PC-3 (cell line): ENCODE measurements around the gene ZCCHC24. TPM values are rescaled to one million over a fixed set of nuclear protein-coding genes. Genes with fewer than 3 reads are reported as not detected.

ENCODE experiments used
- ATAC-seq: fragments of 200-7000 bp; cut with Tn5 transposase; 2 replicates; pipeline ENCODE4 v1.9.1; 2020; ENCODE audit warnings: mild to moderate bottlenecking, moderate library complexity
- BruUV-seq: library from RNA; stranded (reverse); fragments of 400-500 nt; replicated peaks from 2 replicates; lab custom pipeline; 2021; lab: Mats Ljungman, UMichigan
- CTCF ChIA-PET: fragments of 300-600 bp; sonication (Branson Sonifier 250); formaldehyde crosslinking; loops from one replicate; lab custom pipeline; 2022; ENCODE audit warnings: antibody characterized with exemption; lab: Charles Lee
- POLR2A ChIA-PET: fragments of 300-600 bp; sonication (Branson Sonifier 250); formaldehyde crosslinking; loops from one replicate; lab custom pipeline; 2022; ENCODE audit warnings: antibody characterized with exemption; ENCODE audit not compliant: unreplicated experiment; lab: Charles Lee
- DNase-seq: peaks from one replicate; pipeline ENCODE4 v3.0.0-alpha.2; 2015
- H2AFZ ChIP-seq: fragments of 300-600 bp; sonication (generic); 2 replicates; pipeline ENCODE4 v1.6.0; 2016; ENCODE audit warnings: antibody characterized with exemption, low read length
- H3F3A ChIP-seq: fragments of 300-600 bp; sonication (generic); one replicate; pipeline ENCODE4 v1.6.0; 2017; ENCODE audit warnings: antibody characterized with exemption, low read length, control low read depth, mild to moderate bottlenecking; ENCODE audit not compliant: unreplicated experiment
- H3K27ac ChIP-seq: fragments of 300-600 bp; sonication (generic); 2 replicates; pipeline ENCODE4 v1.5.1; 2016; ENCODE audit warnings: mild to moderate bottlenecking, low read length
- H3K27me3 ChIP-seq: fragments of 300-600 bp; sonication (generic); 2 replicates; pipeline ENCODE4 v1.6.1; 2016; ENCODE audit warnings: low read length, mixed read lengths
- H3K36me3 ChIP-seq: fragments of 300-600 bp; sonication (generic); 2 replicates; pipeline ENCODE4 v1.6.1; 2016; ENCODE audit warnings: low read depth, mixed run types, low read length, mixed read lengths
- H3K4me1 ChIP-seq: fragments of 300-600 bp; sonication (generic); 2 replicates; pipeline ENCODE4 v1.5.1; 2016; ENCODE audit warnings: low read length; ENCODE audit not compliant: insufficient read depth
- H3K4me2 ChIP-seq: fragments of 300-600 bp; sonication (generic); 2 replicates; pipeline ENCODE4 v1.6.0; 2016; ENCODE audit warnings: low read length
- H3K4me3 ChIP-seq: fragments of 300-600 bp; sonication (generic); 2 replicates; pipeline ENCODE4 v1.5.1; 2016; ENCODE audit warnings: mild to moderate bottlenecking, low read length, mixed read lengths
- H3K79me2 ChIP-seq: fragments of 300-600 bp; sonication (generic); 2 replicates; pipeline ENCODE4 v1.6.1; 2017; ENCODE audit warnings: low read length, mixed read lengths
- H3K9ac ChIP-seq: fragments of 300-600 bp; sonication (generic); 2 replicates; pipeline ENCODE4 v1.6.0; 2016; ENCODE audit warnings: mild to moderate bottlenecking, low read length
- H3K9me2 ChIP-seq: fragments of 300-600 bp; sonication (generic); replicated peaks from 2 replicates; pipeline ENCODE4 v1.6.1; 2016; ENCODE audit warnings: mixed run types, low read length, mixed read lengths
- H3K9me3 ChIP-seq: fragments of 300-600 bp; sonication (generic); 2 replicates; pipeline ENCODE4 v1.6.1; 2016; ENCODE audit warnings: low read length, mixed read lengths
- H4K20me1 ChIP-seq: fragments of 300-600 bp; sonication (generic); 2 replicates; pipeline ENCODE4 v1.6.1; 2016; ENCODE audit warnings: low read length, mixed read lengths
- EZH2 ChIP-seq: fragments of 300-600 bp; sonication (generic); IDR thresholded peaks from one replicate; pipeline ENCODE4 v1.6.1; 2017; ENCODE audit warnings: antibody characterized with exemption, mild to moderate bottlenecking, low read length; ENCODE audit not compliant: unreplicated experiment
- EZH2phosphoT487 ChIP-seq: fragments of 300-600 bp; sonication (generic); IDR thresholded peaks from 2 replicates; pipeline ENCODE4 v1.6.1; 2018; ENCODE audit warnings: mild to moderate bottlenecking, antibody characterized with exemption, low read length, borderline replicate concordance
- intact Hi-C: fragments of 100-400 bp; cut with micrococcal nuclease; formaldehyde crosslinking; loops from 2 replicates; pipeline ENCODE4 v1.9.0; 2023
- total RNA-seq: library from RNA; depleted of rRNA; stranded (reverse); fragments of >200 nt; gene quantifications from 2 replicates; pipeline ENCODE4 v1.2.3, GENCODE V29; 2014
- TF ChIP-seq, protein P1 (sequence below): fragments of 300-600 bp; sonication (generic); conservative IDR thresholded peaks from 2 replicates; pipeline ENCODE4 v1.5.1; 2017; ENCODE audit warnings: antibody characterized with exemption, low read depth, mild to moderate bottlenecking, low read length

ZCCHC24 gene
- total RNA-seq, 1 experiment from 2014 or later = 32.9 TPM

DNA sequence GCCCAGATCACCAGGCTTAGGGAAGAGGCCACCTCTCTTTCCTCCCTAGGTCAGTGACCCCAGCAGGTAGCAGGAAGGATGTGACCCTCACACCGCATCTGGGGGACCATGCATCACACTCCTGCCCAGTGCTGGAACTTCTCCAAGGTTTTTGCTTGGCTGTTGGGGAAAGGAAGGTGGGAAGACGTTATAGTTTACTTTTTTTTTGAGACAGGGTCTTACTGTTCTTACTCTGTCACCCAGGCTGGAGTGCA, 8.6 kb downstream of the ZCCHC24 start:
- Histone ChIP-seq H3K9me2 (no peaks in the 10 kb centered on the region), H3K27ac (peak overlapping the region; percentile 82), H3K79me2 (peaks cover 68% of the 10 kb centered on the region), H3K27me3 (no peaks in the 10 kb centered on the region), H2AFZ (no peak overlapping the region), H3K4me1 (peaks cover 78% of the 10 kb centered on the region), H3K9me3 (no peaks in the 10 kb centered on the region), H4K20me1 (peaks cover 11% of the 10 kb centered on the region; the same call in 1 of the 2 replicates), H3K36me3 (no peaks in the 10 kb centered on the region), H3K9ac (peak overlapping the region; percentile 75; the same call in 1 of the 2 replicates), H3K4me2 (peak overlapping the region; percentile 61), H3K4me3 (no peak overlapping the region), H3F3A (peaks cover 8% of the 10 kb centered on the region)
- no TSS peak for BruUV-seq
- TF ChIP-seq EZH2phosphoT487 (no peak), EZH2 (no peak)
- TF ChIP-seq, protein P1, sequence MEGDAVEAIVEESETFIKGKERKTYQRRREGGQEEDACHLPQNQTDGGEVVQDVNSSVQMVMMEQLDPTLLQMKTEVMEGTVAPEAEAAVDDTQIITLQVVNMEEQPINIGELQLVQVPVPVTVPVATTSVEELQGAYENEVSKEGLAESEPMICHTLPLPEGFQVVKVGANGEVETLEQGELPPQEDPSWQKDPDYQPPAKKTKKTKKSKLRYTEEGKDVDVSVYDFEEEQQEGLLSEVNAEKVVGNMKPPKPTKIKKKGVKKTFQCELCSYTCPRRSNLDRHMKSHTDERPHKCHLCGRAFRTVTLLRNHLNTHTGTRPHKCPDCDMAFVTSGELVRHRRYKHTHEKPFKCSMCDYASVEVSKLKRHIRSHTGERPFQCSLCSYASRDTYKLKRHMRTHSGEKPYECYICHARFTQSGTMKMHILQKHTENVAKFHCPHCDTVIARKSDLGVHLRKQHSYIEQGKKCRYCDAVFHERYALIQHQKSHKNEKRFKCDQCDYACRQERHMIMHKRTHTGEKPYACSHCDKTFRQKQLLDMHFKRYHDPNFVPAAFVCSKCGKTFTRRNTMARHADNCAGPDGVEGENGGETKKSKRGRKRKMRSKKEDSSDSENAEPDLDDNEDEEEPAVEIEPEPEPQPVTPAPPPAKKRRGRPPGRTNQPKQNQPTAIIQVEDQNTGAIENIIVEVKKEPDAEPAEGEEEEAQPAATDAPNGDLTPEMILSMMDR = no peak
- POLR2A ChIA-PET = interaction anchor here (0.7 kb wide), 1 partner anchor 14 kb away, joined by 3 read pairs; no protein-coding TSS in a partner anchor
- intact Hi-C loops = no loop called here
- CTCF ChIA-PET = no interaction called here
- no peak for DNase-seq
- no peak for ATAC-seq

DNA sequence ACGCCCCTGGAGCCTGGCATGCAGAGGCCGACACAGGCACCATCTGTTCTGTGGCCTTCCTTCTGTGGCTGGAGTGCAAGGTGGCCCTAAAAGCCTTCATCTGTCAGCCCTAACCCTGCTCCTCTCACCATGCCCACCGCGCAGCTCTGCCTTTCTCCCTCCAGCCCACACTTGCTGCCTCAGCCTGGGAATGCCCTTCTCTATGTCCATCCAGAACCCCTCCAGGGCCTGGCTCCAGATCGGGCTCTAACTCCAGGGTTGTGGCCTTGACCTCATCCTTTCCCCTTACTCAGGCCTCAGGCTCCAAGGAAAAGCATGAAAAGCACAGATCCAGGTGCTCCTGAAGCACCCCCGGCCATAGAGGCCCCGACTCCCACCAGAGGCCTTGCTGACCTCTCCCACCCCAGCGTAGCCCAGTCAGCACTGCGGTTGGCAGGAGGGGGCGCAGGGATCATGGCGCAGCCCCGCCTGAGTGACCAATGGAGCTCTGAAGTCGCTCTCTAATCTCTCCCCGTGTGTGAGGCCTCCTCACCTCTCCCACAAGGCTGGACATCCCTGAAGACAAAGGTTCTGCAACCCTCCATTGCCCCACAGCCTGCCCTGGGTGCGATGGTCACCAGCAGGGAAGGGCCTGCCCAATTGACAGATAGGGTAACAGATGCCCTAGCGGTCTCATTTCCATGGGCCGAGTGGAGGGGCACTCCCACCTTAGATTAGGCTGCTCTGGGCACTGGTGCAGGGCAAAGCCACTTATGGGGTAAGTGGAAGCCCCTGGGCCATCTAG, 9.2 kb downstream of the ZCCHC24 start:
- no peaks in the 10 kb centered on the region for H3K9me2 ChIP-seq
- H3K4me1 ChIP-seq = peaks cover 74% of the 10 kb centered on the region
- no peak overlapping the region for H2AFZ ChIP-seq
- no TSS peak for BruUV-seq
- CTCF ChIA-PET = interaction anchor here (1.0 to 2.5 kb wide), 2 partner anchors 10 to 62 kb away, joined by 3 to 15 read pairs; partner anchors contain the start of gene ZCCHC24
- H3K9me3 ChIP-seq = no peaks in the 10 kb centered on the region
- peaks cover 8% of the 10 kb centered on the region for H3F3A ChIP-seq
- no peaks in the 10 kb centered on the region for H3K27me3 ChIP-seq
- POLR2A ChIA-PET = no interaction called here
- H3K36me3 ChIP-seq = no peaks in the 10 kb centered on the region
- peak overlapping the region; percentile 82 for H3K27ac ChIP-seq
- peak overlapping the region; percentile 36; the same call in 1 of the 2 replicates for H3K4me3 ChIP-seq
- intact Hi-C loops = no loop called here
- TF ChIP-seq EZH2 (no peak), EZH2phosphoT487 (no peak)
- TF ChIP-seq, protein P1 = no peak
- ATAC-seq (0 out of 2 replicates have a peak, but pooled peaks have one; percentile 0), DNase-seq (no peak)
- peak overlapping the region; percentile 75 for H3K9ac ChIP-seq
- H3K79me2 ChIP-seq = peaks cover 63% of the 10 kb centered on the region
- peak overlapping the region; percentile 61 for H3K4me2 ChIP-seq
- peaks cover 10% of the 10 kb centered on the region; the same call in 1 of the 2 replicates for H4K20me1 ChIP-seq
